ENCODE results near the gene ZG16B. TPM values are rescaled to one million over a fixed set of nuclear protein-coding genes. Genes with fewer than 3 reads are reported as not detected.

Gene ZG16B
- total RNA-seq, 4 donors from 2014 or later = 5.6 to 67.9 (median 19.4) TPM

DNA sequence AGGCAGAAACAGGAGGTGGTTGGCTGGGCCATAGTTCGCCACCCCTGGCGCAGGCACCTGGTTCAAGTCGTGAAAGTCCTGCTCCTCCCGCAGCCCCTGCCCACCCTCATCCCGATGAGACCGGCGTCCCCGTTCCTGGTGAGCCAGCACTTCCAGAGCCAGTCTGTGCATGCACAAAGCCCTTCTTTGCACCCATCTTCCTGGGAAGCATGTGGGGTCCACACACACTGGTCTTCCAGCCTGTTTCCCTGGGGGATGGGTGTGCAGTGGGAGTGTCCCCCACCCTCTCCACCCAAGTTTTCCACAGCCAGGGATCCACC is 1.6 kb upstream of the ZG16B start:
- 71 to 85% methylated on average over 8 of the region's 8 CpGs for WGBS, 2 donors
- intact Hi-C loops (cut with DNase I; ENCODE audit: low total_unique reads) = no loop called here
- no peak for DNase-seq (ENCODE audit: low spot score in 2 of 2)
- TF ChIP-seq, protein P1, sequence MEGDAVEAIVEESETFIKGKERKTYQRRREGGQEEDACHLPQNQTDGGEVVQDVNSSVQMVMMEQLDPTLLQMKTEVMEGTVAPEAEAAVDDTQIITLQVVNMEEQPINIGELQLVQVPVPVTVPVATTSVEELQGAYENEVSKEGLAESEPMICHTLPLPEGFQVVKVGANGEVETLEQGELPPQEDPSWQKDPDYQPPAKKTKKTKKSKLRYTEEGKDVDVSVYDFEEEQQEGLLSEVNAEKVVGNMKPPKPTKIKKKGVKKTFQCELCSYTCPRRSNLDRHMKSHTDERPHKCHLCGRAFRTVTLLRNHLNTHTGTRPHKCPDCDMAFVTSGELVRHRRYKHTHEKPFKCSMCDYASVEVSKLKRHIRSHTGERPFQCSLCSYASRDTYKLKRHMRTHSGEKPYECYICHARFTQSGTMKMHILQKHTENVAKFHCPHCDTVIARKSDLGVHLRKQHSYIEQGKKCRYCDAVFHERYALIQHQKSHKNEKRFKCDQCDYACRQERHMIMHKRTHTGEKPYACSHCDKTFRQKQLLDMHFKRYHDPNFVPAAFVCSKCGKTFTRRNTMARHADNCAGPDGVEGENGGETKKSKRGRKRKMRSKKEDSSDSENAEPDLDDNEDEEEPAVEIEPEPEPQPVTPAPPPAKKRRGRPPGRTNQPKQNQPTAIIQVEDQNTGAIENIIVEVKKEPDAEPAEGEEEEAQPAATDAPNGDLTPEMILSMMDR (IDR thresholded peaks at IDR 0.05) = no peak
- TF ChIP-seq POLR2A (IDR thresholded peaks at IDR 0.05) = no peak
- H3K4me3 ChIP-seq (ENCODE audit: low read depth, poor library complexity, severe bottlenecking) = no peak overlapping the region

GRCh38 chr16:2828876-2829430 is 1.1 kb upstream of the ZG16B start:
- TF ChIP-seq POLR2A (IDR thresholded peaks at IDR 0.05) = no peak
- TF ChIP-seq, protein P1 (IDR thresholded peaks at IDR 0.05) = no peak
- intact Hi-C loops (cut with DNase I; ENCODE audit: low total_unique reads) = no loop called here
- no peak for DNase-seq (ENCODE audit: low spot score in 2 of 2)
- WGBS, 2 donors = 83 to 88% methylated on average over 17 of the region's 17 CpGs
- no peak overlapping the region for H3K4me3 ChIP-seq (ENCODE audit: low read depth, poor library complexity, severe bottlenecking)

GRCh38 chr16:2830355-2830695 is 222 bp downstream of the ZG16B start:
- intact Hi-C loops (cut with DNase I; ENCODE audit: low total_unique reads) = no loop called here
- DNase-seq (ENCODE audit: low spot score in 2 of 2) = no peak
- TF ChIP-seq, protein P1 (IDR thresholded peaks at IDR 0.05) = no peak
- no peak for TF ChIP-seq POLR2A (IDR thresholded peaks at IDR 0.05)
- no peak overlapping the region for H3K4me3 ChIP-seq (ENCODE audit: low read depth, poor library complexity, severe bottlenecking)
- 74 to 93% methylated on average over 3 to 5 of the region's 5 CpGs for whole genome bisulfite sequencing, 2 donors

- intact Hi-C loops (cut with DNase I; ENCODE audit: low total_unique reads) = no loop called here
- no peak for DNase-seq (ENCODE audit: low spot score in 2 of 2)
- H3K4me3 ChIP-seq (ENCODE audit: low read depth, poor library complexity, severe bottlenecking) = no peak overlapping the region
- TF ChIP-seq, protein P1 (IDR thresholded peaks at IDR 0.05) = no peak
- TF ChIP-seq POLR2A (IDR thresholded peaks at IDR 0.05) = no peak
- WGBS, 2 donors = 85 to 89% methylated on average over 14 to 15 of the region's 15 CpGs
Observed at GRCh38 chr16:2831203-2831602, 1.1 kb downstream of the ZG16B start.

DNA sequence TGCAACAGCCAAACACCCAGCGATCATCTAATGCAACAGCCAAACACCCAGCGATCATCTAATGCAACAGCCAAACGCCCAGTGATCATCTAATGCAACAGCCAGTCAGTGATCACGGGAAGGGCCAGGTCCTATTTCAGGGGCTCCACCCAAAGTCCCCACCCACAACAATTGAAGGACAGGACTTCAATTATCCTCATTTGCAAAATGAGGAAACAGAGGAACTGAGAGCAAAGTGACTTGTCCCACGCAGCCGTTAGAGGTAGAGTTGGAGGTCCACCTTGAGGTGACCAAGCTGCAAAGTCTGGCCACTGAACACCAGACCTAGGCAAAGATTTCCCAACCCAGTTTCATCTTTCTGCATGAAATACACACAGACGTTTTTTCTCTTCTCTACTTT is 3.7 kb downstream of the ZG16B start:
- 53 to 73% methylated on average over 7 of the region's 7 CpGs for WGBS, 2 donors
- TF ChIP-seq, protein P1 (IDR thresholded peaks at IDR 0.05) = no peak
- no peak for TF ChIP-seq POLR2A (IDR thresholded peaks at IDR 0.05)
- no peak overlapping the region for H3K4me3 ChIP-seq (ENCODE audit: low read depth, poor library complexity, severe bottlenecking)
- no peak for DNase-seq (ENCODE audit: low spot score in 2 of 2)
- intact Hi-C loops (cut with DNase I; ENCODE audit: low total_unique reads) = no loop called here

DNA sequence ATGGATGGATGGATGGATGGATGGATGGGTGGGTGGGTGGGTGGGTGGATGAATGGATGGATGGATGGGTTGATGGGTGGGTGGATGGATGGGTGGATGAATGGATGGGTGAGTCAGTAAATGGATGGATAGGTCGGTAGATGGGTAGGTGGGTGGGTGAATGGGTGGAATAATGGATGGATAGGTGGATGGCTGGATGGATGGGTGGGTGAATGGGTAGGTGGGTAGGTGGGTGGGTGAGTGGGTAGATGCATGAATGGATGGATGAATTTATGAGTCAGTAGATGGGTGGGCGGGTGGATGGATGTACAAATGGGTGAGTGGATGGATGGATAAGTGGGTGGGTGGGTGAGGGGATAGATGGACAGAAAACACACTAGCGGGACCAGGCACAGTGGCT is 4.9 kb downstream of the ZG16B start:
- WGBS, 2 donors = 84 to 87% methylated on average over 3 of the region's 3 CpGs

More for the DNA sequence above, 4.9 kb downstream of the ZG16B start:
- intact Hi-C loops (cut with DNase I; ENCODE audit: low total_unique reads) = no loop called here
- no peak for TF ChIP-seq POLR2A (IDR thresholded peaks at IDR 0.05)
- TF ChIP-seq, protein P1 (IDR thresholded peaks at IDR 0.05) = no peak
- no peak overlapping the region for H3K4me3 ChIP-seq (ENCODE audit: low read depth, poor library complexity, severe bottlenecking)
- no peak for DNase-seq (ENCODE audit: low spot score in 2 of 2)

Data from lower leg skin (tissue), 4 donors.